HEK293T (cell line): Measurements from ENCODE around the gene ACOT7.
A peak's percentile ranks its signal among the peaks of the same experiment; 100 is the strongest.

Experiments used
- CTCF ChIA-PET: fragments of 350-600 bp; formaldehyde crosslinking; extraction: SDS; loops from one replicate; lab custom pipeline; 2021; ENCODE audit warnings: antibody characterized with exemption, inconsistent platforms; lab: Yijun Ruan, JAX
- POLR2A ChIA-PET: fragments of 350-600 bp; formaldehyde crosslinking; extraction: SDS; loops from one replicate; lab custom pipeline; 2020; ENCODE audit warnings: antibody characterized with exemption, inconsistent platforms; lab: Yijun Ruan, JAX
- DNase-seq: peaks from one replicate; pipeline ENCODE4 v3.0.0; 2012; ENCODE audit warnings: mixed read lengths; ENCODE audit errors: extremely low spot score
- ARNT ChIP-seq: fragments of 450-650 bp; IDR thresholded peaks from 2 replicates; pipeline ENCODE4 v1.6.1; 2017; ENCODE audit warnings: mild to moderate bottlenecking
- BHLHE40 ChIP-seq: fragments of 450-650 bp; IDR thresholded peaks from 2 replicates; pipeline ENCODE4 v1.6.1; 2016; ENCODE audit warnings: mild to moderate bottlenecking, moderate library complexity, borderline replicate concordance
- CTBP1 ChIP-seq: fragments of 450-650 bp; IDR thresholded peaks from 2 replicates; pipeline ENCODE4 v1.6.1; 2016; ENCODE audit warnings: borderline replicate concordance
- ELF4 ChIP-seq: fragments of 450-650 bp; IDR thresholded peaks from 2 replicates; pipeline ENCODE4 v1.6.1; 2017; ENCODE audit warnings: antibody characterized with exemption
- FOXA1 ChIP-seq: fragments of 450-650 bp; IDR thresholded peaks from 2 replicates; pipeline ENCODE4 v1.6.1; 2016; ENCODE audit warnings: mild to moderate bottlenecking
- FOXK2 ChIP-seq: fragments of 450-650 bp; IDR thresholded peaks from 2 replicates; pipeline ENCODE4 v1.6.1; 2016; ENCODE audit warnings: mild to moderate bottlenecking
- FOXM1 ChIP-seq: fragments of 450-650 bp; IDR thresholded peaks from 2 replicates; pipeline ENCODE4 v1.6.1; 2017; ENCODE audit warnings: mild to moderate bottlenecking, borderline replicate concordance
- HDGF ChIP-seq: fragments of 450-650 bp; IDR thresholded peaks from 2 replicates; pipeline ENCODE4 v1.6.1; 2017; ENCODE audit warnings: antibody characterized with exemption, borderline replicate concordance
- L3MBTL2 ChIP-seq: fragments of 450-650 bp; conservative IDR thresholded peaks from 2 replicates; pipeline ENCODE4 v1.6.1; 2016; ENCODE audit warnings: mild to moderate bottlenecking
- LEF1 ChIP-seq: fragments of 450-650 bp; IDR thresholded peaks from 2 replicates; pipeline ENCODE4 v1.6.1; 2017; ENCODE audit warnings: mild to moderate bottlenecking, borderline replicate concordance
- NFRKB ChIP-seq: fragments of 450-650 bp; IDR thresholded peaks from 2 replicates; pipeline ENCODE4 v1.6.1; 2016; ENCODE audit warnings: mild to moderate bottlenecking, moderate library complexity
- PKNOX1 ChIP-seq: fragments of 450-650 bp; IDR thresholded peaks from 2 replicates; pipeline ENCODE4 v1.6.1; 2016
- SP1 ChIP-seq: fragments of 450-650 bp; IDR thresholded peaks from 2 replicates; pipeline ENCODE4 v1.6.1; 2017
- SUZ12 ChIP-seq: fragments of 450-650 bp; IDR thresholded peaks from 2 replicates; pipeline ENCODE4 v1.6.1; 2016; ENCODE audit warnings: mild to moderate bottlenecking
- TARDBP ChIP-seq: fragments of 450-650 bp; IDR thresholded peaks from 2 replicates; pipeline ENCODE4 v1.6.1; 2016
- ZNF384 ChIP-seq: fragments of 450-650 bp; IDR thresholded peaks from 2 replicates; pipeline ENCODE4 v1.6.1; 2016

Gene ACOT7

DNA sequence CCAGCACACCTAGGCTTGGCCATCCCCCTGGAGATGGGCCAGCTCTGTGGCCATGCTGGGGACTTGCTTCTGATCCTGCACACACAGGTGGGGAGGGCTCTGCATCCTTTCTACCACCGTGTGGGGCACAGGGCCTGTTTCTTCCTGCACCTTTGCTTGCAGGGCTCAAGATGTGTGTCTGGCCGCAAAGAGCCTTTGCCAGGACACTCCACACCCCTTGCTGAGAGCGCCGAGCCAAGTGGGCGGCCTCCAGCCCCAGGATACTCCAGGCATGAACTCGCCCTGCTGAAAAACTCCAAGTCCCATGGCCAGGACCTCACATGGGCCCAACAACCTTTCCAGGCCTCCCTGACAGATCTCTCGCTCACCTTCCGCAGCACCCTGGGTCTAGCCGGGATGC is 121.1 kb downstream of the ACOT7 start:
- POLR2A ChIA-PET = no interaction called here
- CTCF ChIA-PET = interaction anchor here (3.1 kb wide), 1 partner anchor 26 kb away, joined by 12 read pairs; no protein-coding TSS in a partner anchor
- DNase-seq = no peak
- TF ChIP-seq ZNF384 (no peak), BHLHE40 (no peak), ELF4 (no peak), SUZ12 (no peak), CTBP1 (no peak), ARNT (no peak), FOXA1 (no peak), FOXM1 (no peak), TARDBP (no peak), FOXK2 (no peak), LEF1 (no peak), PKNOX1 (no peak), HDGF (no peak), L3MBTL2 (no peak), SP1 (no peak), NFRKB (no peak)

DNA sequence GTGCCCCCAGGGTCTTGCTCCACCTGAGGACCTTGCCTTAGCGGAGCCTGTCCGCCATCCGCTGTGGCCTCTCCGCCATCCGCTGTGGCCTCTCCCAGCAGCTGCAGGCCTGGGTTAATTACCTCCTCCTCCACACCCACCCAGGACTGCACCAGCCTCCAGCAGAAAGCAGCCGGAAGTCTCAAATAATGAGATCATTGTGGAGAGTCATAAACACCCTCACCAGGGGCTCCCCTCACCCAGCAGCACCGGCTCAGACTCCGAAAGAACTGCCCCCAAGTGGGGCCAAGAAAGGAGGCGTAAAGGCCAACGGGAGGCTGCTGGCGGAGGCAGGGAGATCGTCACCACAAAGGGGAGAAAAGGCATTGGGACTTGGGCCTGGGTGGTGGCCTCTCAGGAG is 122.0 kb downstream of the ACOT7 start:
- TF ChIP-seq TARDBP (no peak), ELF4 (no peak), ARNT (no peak), PKNOX1 (no peak), FOXK2 (no peak), SP1 (no peak)
- CTCF ChIA-PET = interaction anchor here (1.0 to 3.1 kb wide), 2 partner anchors 11 to 26 kb away, joined by 3 to 12 read pairs; no protein-coding TSS in a partner anchor
- DNase-seq = no peak
- POLR2A ChIA-PET = no interaction called here

DNA sequence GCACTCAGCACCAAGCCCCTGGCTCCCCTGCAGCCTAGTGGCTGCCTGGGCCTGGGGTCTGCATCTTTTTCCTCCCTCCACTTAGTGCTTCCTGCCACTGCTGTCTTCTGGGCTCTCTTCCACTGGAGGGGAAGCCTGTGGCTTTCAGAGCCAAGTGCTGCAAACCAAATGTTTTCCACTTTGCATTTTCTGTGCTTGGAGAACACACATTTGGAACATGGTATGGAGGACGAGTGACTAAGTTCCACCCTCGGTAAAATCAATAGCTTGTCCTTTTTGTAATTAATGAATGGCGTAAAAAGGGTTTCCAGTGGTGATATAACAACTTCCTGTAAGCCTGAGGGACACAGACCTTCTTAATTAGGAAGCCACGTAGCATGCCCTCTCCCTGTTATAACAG is 122.6 kb downstream of the ACOT7 start:
- ChIA-PET POLR2A (no interaction called here), CTCF (interaction anchor here (1.0 to 3.1 kb wide), 2 partner anchors 12 to 25 kb away, joined by 3 to 12 read pairs; no protein-coding TSS in a partner anchor)
- TF ChIP-seq NFRKB (no peak), FOXM1 (no peak), LEF1 (no peak), FOXA1 (no peak), SUZ12 (no peak), HDGF (no peak), ELF4 (no peak), PKNOX1 (no peak), TARDBP (no peak), FOXK2 (no peak), SP1 (no peak), L3MBTL2 (no peak), ARNT (no peak), ZNF384 (no peak)
- DNase-seq = no peak

GRCh38 chr1:6270401-6270800 is 123.2 kb downstream of the ACOT7 start:
- TF ChIP-seq CTBP1 (no peak), TARDBP (no peak), ZNF384 (no peak), FOXM1 (no peak), ELF4 (no peak)
- no peak for DNase-seq
- POLR2A ChIA-PET = no interaction called here
- CTCF ChIA-PET = interaction anchor here (0.6 to 3.1 kb wide), 3 partner anchors 12 to 65 kb away, joined by 3 to 12 read pairs (median 3); no protein-coding TSS in a partner anchor

DNA sequence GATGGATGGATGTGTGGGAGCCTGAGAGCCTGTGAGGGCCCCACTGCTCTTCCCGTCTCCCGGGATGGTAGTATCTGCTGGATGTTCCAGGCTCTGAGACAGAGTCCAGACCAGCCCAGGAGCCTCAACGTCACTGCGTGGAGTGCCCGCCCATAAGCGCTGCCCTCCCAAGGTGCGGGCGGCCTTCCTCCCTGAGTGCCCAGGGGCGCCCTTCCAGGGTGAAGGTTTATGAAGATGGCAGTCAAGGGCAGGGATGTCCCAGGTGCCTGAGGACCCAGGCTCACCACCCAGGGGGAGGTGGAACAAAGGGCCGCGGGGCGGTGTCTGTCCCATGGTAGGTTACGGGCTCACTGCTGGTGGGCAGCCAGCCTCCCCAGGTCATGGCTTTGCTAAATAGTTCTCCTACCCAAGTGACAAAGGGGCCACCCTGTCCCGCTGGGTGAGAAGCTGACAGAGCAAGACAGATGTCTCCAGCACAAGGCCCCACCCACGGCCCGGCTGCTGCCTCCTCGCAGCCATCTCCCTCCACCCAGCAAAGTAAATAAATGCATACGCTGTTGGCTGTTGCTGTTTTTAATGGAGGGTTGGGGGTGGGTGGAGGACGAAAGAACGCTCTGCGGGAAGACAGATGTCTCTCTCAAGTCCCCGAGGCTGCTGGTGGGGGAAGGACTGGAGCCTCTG is 123.7 kb downstream of the ACOT7 start:
- TF ChIP-seq PKNOX1 = peak; percentile 78
- no peak for TF ChIP-seq ZNF384
- no peak for TF ChIP-seq LEF1
- no peak for TF ChIP-seq FOXK2
- DNase-seq = no peak
- ChIA-PET POLR2A (no interaction called here), CTCF (interaction anchor here (0.6 kb wide), 1 partner anchor 66 kb away, joined by 3 read pairs; no protein-coding TSS in a partner anchor)

GRCh38 chr1:6269296-6269695 is 124.3 kb downstream of the ACOT7 start:
- CTCF ChIA-PET = no interaction called here
- POLR2A ChIA-PET = no interaction called here
- no peak for DNase-seq
- TF ChIP-seq CTBP1 (no peak), PKNOX1 (no peak), SP1 (no peak), FOXK2 (no peak), TARDBP (no peak), ELF4 (no peak), SUZ12 (no peak), L3MBTL2 (no peak), FOXM1 (no peak), FOXA1 (no peak)
